Hematopoietic multipotent progenitor cell treated with erythropoietin and hydrocortisone succinate and interleukin-3 and kit ligand, for 8 days (in vitro differentiated cells): ENCODE data around the gene ATF3.

ENCODE experiments used
- DNase-seq: peaks from one replicate; pipeline ENCODE4 v3.0.0-alpha.2; 2015

The ATF3 gene

DNA sequence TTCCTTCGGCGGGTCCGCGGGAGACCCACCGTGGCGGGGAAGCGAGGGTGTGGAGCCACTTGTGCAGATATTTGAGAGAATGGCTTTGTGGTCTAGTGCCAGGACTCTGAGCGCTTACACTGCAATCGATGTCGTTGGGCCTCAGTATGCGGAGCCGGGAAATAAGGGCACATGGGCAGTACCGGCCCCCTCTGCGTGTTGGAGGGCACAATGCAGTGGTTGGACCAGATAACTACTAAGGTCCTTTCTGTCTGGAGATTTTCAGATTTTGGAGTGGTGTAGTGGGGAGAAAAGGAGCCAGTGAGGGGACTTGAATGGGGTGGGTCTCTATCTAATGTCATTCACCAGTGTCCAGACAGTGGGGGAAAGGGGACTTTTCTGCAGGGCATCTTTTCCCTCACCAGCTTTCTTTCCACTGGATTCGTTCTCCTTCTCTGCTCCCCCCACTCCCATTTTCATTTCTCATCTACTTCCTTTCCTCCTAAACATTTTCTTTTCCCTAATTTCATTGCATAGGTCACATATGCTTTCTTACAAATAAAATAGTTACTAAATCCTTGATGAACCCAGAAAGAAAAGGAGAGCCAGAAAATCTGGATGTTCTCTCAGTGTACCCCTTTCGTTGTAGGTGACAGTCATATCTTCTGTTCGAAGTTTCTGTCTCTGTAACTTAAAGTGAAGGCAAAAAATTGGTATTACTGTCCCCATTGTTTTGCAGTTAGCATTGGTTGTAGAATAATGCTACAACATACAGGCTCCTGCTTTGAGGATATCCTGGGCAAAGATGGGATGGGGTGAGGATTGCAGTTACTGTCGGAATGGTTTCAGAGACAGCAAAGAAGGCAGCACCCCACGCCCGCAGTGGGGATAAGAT, 1.4 kb downstream of the ATF3 start:
- peak; percentile 20 for DNase-seq

- DNase-seq, result no peak
Observed at GRCh38 chr1:212610575-212610967, 2.0 kb downstream of the ATF3 start.

DNA sequence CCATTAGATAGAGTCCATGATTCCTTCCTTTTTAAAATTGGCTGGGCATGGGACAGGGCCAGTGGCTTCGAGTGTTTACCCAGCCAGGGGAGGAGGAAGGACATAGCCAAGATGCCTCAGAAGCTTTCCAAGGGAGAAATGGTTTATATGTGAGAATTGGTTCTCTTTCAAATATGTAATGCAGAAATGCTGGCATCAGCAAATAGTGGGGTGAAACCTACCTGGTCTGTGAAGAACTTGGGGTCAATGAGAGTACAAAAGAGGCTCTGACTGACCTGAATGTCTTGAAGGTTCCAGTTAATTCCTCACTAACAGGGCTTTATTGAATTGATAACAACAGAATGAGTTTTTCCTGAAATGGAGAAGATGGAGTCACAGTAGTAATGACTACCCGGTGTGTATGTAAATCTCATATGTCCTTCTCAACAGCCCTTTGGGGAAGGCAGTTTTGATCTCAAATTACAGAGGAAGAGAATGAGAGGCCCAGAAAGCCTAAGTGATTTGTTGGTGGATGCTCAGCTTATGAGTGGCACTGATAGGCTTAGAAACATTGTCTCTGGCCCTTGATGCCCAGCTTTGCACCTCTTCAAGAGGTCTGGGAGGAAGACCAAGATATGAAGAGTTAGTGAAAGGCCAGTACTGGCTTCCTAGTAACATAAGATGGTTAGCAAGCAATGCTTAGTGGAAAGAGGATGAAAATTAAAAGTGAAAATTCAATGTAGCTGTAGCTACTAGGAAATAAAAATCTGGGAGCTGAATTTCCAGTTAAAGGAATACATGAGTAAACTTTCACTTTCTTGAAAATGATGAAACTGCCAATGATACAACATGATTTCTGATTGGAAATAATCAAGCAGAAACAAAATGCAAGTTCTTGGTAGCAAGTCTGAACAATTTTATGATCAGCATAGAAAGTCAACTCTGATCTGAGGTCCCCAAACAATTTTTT, 2.7 kb downstream of the ATF3 start:
- no peak for DNase-seq

GRCh38 chr1:212612041-212612961, 3.7 kb downstream of the ATF3 start:
- no peak for DNase-seq

- DNase-seq, result no peak
Observed at GRCh38 chr1:212613440-212614335, 5.1 kb downstream of the ATF3 start.

- DNase-seq, result no peak
Observed at GRCh38 chr1:212614453-212615200, 6.1 kb downstream of the ATF3 start.

- no peak for DNase-seq
Observed at GRCh38 chr1:212615201-212615470, 6.6 kb downstream of the ATF3 start.

GRCh38 chr1:212618466-212619210, 10.1 kb downstream of the ATF3 start:
- no peak for DNase-seq

DNA sequence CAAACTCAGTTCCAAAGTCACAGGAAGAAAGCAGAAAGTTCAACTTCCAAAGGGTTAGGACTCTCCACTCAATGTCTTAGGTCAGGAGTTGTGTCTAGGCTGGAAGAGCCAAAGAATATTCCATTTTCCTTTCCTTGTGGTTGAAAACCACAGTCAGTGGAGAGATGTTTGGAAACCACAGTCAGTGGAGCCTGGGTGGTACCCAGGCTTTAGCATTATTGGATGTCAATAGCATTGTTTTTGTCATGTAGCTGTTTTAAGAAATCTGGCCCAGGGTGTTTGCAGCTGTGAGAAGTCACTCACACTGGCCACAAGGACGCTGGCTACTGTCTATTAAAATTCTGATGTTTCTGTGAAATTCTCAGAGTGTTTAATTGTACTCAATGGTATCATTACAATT, 11.7 kb downstream of the ATF3 start:
- DNase-seq, result no peak

- DNase-seq, result no peak
Observed at GRCh38 chr1:212621043-212621948, 12.7 kb downstream of the ATF3 start.

DNA sequence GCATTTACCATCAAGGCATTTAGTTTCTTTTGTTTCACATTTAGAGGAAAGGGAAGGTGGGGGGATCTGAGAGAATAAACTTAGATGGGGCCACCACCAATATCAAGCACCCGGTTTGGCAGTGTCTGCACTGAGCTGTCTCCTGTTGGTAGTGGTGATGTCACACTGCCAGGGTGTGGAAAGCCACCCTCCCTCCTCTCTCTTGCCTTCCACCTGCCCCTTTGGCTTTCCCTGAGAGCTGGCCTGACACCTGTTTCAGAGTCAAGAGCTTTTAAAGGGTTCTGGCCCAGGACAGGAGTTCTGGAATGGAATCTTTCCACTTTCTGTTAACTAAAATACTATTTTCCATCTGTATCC, 13.4 kb downstream of the ATF3 start:
- DNase-seq, result no peak

DNA sequence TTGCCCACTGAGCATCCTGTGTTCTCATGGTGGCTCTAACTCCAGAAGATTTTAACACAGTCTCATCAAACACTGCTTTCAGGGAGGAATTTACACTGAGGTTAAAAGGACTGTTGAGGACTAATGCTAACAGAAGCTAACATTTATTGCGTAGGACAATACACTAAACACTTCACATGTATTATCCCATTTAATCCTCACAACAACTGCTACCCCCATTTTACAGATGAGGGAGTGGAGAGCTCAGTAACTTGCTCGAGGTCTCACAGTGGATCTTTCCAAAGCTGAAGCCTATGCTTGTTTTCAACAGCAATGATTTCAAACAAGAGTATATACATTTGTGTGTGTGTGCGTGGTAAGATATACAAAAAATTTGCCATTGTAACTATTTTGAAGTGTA, 13.9 kb downstream of the ATF3 start:
- DNase-seq, result no peak

GRCh38 chr1:212622906-212623305, 14.3 kb downstream of the ATF3 start:
- no peak for DNase-seq

DNA sequence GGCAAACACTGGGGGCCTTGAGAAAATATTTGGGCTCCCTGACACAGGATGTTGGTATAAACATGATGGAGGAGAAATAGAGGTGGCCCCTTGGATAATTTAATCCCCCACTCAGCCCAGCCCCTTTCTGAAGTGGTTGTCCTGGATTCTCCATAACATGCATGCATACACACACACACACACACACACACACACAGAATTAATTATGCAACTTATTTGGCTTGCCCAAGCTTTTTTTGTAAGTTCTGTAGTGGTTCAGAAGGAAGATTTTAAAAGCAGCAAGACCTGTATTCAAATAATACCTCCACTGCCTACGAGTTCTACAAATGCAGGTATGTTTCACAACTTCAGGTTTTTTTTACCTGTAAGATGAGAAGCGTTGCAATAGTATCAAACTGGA, 15.0 kb downstream of the ATF3 start:
- no peak for DNase-seq

GRCh38 chr1:212624976-212625501, 16.5 kb downstream of the ATF3 start:
- no peak for DNase-seq

- DNase-seq, result no peak
Observed at GRCh38 chr1:212625781-212626450, 17.4 kb downstream of the ATF3 start.

- no peak for DNase-seq
Observed at GRCh38 chr1:212628046-212628445, 19.5 kb downstream of the ATF3 start.

DNA sequence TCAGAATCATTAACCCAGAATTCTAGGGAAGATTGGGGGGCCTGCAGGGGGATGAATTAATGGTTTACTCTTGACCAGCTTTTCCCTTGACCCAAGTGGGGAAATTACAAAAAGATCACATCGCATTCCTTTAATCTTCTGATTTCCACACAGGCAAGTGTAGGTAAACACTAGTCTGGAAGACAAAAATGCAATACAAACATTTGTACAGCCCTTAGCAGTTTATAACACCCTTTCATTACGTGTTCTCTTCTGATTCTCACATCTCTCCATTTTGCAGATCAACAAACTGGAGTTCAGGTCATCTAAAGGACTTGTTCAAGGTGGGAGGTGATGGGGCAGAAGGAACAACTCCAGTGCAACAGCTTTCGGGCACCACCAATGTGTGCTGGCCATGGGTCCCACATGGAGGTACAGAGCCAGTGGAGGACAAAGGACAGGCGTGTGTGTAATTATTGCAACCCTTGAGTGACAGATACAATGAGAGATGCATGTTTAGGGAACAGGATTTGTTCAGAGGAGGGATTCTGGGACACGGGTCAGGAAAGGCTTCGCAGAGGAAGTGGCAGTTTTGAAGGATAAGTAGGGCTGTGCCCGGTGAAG, 20.4 kb downstream of the ATF3 start:
- no peak for DNase-seq
